ENCODE data around the gene DNAJC3. TPM values are rescaled to one million over a fixed set of nuclear protein-coding genes. Genes with fewer than 3 reads are reported as not detected.
A peak's percentile ranks its signal among the peaks of the same experiment; 100 is the strongest.
"Not testable (repeated sequence)": the region's sequence is repeated elsewhere in the genome, so short reads cannot be mapped to it uniquely, and the experiment has no call there.

DNAJC3 gene
- total RNA-seq, 1 donor: 85.1 TPM

- no peak overlapping the region for H3K4me3 ChIP-seq (ENCODE audit: low read depth, low read length)
- DNase-seq (ENCODE audit: low read depth): peak; percentile 28
- peak; percentile 43 for TF ChIP-seq CTCF (IDR thresholded peaks at IDR 0.05; ENCODE audit: insufficient read depth, low read depth, low read length)
Measured at GRCh38 chr13:95745752-95746151, 68.8 kb downstream of the DNAJC3 start.

DNA sequence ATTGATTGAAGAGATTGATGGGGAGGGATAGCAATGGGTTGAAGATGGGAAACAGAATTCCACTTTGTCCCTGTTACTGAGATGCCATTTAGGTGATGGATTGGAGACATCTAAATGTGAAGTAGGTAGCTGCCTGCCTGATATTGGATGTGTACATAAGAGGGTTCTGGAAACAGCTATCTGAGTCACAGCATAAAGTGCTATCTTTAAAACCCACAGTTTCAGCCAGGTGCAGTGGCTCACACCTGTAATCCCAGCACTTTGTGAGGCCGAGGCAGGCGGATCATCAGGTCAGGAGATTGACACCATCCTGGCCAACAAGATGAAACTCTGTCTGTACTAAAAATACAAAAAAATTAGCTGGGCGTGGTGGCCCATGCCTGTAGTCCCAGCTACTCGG lies 72.6 kb downstream of the DNAJC3 start:
- no peak for TF ChIP-seq CTCF (IDR thresholded peaks at IDR 0.05; ENCODE audit: insufficient read depth, low read depth, low read length)
- H3K4me3 ChIP-seq (ENCODE audit: low read depth, low read length): no peak overlapping the region
- no peak for DNase-seq (ENCODE audit: low read depth)

DNA sequence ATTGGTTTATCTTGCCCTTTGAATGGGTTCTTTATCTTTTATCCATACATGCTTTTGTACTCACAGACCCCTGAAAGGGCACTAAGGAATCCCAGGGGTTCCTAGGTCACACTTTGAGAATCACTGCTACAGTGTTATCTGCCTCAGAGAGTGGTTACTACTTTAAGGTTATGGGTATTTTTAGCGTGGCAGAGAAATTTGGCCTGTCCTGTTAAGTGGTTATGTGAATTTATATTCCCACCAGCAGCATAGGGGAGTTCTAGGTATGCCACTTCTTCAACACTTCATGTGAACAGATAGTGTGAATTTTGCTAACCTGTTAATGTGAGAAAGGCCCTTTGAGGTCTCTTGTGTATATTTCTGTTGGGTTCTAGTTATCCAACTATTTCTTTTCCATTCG lies 75.7 kb downstream of the DNAJC3 start:
- H3K4me3 ChIP-seq (ENCODE audit: low read depth, low read length): no peak overlapping the region
- no peak for DNase-seq (ENCODE audit: low read depth)
- no peak for TF ChIP-seq CTCF (IDR thresholded peaks at IDR 0.05; ENCODE audit: insufficient read depth, low read depth, low read length)

DNA sequence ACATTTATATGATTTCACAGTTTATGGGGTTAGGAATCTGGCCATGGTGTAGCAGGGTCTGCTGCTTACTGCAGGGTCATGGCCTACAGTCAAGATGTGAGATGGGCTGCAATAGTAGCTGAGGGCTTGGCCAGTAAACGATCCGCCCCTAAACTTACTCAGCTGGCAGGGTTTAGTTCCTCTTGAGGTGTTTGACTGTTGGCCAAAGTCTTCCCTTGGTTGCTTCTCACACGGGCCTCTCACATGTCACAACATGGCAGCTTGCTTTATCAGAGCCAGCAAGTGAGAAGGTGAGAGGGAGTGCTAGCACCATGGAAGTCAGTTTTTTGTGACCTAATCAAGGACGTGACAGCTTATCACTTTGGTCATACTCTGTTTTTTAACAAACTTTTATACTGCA lies 77.1 kb downstream of the DNAJC3 start:
- DNase-seq (ENCODE audit: low read depth): peak; percentile 12
- no peak for TF ChIP-seq CTCF (IDR thresholded peaks at IDR 0.05; ENCODE audit: insufficient read depth, low read depth, low read length)
- no peak overlapping the region for H3K4me3 ChIP-seq (ENCODE audit: low read depth, low read length)

GRCh38 chr13:95756072-95756471 lies 79.1 kb downstream of the DNAJC3 start:
- TF ChIP-seq CTCF (IDR thresholded peaks at IDR 0.05; ENCODE audit: insufficient read depth, low read depth, low read length): no peak
- peak; percentile 20 for DNase-seq (ENCODE audit: low read depth)
- H3K4me3 ChIP-seq (ENCODE audit: low read depth, low read length): no peak overlapping the region

DNA sequence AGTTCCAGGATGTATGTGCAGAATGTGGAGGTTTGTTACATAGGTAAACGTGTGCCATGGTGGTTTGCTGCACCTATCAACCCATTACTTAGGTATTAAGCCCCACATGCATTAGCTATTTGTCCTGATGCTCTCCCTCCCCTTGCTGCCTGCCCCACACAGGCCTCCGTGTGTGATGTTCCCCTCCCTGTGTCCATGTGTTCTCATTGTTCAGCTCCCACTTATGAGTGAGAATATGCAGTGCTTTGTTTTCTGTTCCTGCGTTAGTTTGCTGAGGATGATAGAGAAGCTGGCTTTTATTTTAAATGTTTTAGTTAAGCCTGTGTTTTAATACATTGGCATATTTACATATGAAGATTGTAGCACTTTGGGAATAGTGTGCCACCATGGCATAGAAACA lies 85.7 kb downstream of the DNAJC3 start:
- not testable (repeated sequence) for H3K4me3 ChIP-seq (ENCODE audit: low read depth, low read length); DNase-seq (ENCODE audit: low read depth)

- DNase-seq (ENCODE audit: low read depth): no peak
- no peak for TF ChIP-seq CTCF (IDR thresholded peaks at IDR 0.05; ENCODE audit: insufficient read depth, low read depth, low read length)
- no peak overlapping the region for H3K4me3 ChIP-seq (ENCODE audit: low read depth, low read length)
Measured at GRCh38 chr13:95763601-95764000, 86.7 kb downstream of the DNAJC3 start.

All from fibroblast of villous mesenchyme (primary cell).